ENCODE results near the gene TMEM258.

Gene TMEM258

DNA sequence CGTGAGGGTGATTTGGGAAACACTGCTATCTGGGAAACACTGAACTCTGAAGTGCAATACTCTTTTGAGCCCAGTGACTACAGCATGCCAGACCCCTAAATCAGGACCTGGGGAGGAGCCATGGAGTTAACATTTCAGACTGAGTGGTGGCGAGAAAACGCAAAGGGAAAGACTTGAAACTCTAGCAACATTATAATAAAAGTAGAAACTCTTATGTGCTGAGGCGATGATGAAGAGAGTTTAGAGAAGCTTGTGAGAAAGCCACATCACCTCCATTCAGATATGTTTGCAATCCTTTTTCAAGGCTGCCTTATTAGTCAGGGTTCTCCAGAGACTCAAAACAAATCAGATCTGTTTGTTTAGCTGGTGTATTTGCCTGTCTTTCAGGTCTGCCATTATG is 2.2 kb upstream of the TMEM258 start:
- no peak for DNase-seq

DNA sequence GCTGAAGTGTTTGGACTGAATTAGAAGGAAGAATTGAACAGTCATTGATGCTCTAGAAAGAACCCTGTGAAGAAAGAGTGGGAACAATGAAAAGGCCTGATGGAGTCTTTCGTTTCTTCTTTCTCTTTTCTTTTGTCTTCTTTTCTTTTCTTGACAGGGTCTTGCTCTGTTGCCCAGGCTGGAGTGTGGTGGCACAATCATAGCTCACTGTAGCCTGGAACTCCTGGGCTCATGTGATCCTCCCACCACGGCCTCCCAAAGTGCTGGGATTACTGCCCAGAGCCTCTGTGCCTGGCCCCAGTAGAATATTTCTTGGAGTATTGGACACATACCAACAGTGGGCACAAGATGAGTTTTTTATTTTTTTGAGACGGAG is 1.4 kb upstream of the TMEM258 start:
- DNase-seq = no peak

DNA sequence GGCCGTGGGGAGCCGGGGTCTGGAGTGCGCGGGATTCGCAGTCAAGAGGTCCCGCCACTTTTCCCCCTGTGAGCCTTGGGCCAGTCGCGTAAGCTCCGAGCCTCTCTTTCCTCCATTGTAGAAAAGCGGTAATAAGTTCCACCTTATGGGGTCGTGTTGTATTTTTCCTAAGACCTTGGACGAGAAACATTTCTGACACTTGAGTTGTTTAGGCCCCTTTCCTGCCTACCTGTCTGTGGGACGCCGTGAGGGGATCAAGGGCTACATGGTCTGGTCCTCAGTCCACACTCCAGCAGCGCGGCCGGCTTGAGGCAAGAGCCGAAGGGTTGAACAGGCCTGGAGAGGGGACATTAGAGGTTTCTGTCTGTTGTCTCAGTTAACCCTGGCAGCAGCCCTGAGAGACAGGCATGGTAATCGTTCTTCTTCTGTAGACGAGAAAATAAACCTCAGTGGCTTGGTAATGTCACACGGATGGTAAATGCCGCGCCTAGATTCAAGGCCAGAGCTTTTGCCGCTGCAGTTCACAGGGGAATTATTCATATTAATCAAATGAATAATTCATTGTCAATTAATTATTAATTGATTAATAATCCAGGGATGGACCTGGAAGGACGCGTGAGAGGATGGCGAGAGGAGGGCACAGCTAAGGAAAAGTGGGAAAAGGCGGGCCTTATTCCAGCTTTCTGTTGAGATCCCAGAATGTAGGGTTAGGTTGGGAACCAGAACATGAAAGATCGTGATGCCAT is 857 bp upstream of the TMEM258 start:
- DNase-seq = no peak

DNA sequence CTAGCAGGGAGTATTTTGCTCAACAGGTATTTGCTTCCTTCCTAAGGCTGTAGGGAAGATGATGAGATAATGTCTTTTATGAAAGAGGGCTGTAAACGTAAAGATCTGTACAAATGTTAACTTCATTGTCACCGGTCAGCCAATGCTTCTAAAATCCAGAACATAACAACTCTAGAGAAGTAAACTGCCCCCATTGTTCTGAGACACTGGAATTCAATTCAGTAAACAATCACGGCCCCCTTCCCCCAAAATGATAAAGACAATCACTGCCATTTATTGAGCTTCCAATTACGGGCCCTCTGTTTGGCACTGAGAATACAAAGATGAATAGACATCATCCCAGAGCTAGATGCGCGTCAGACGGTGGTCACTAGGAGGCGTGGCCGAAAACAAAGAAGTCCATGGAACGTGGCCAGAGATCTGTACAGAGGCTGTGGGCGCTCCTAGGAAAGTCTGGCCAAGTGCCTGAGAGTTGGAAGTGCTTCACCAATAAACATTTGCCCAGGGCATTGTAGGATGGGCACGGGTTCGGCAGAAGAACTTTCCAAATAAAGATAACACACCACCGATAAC is 576 bp downstream of the TMEM258 start:
- DNase-seq = peak; percentile 59

DNA sequence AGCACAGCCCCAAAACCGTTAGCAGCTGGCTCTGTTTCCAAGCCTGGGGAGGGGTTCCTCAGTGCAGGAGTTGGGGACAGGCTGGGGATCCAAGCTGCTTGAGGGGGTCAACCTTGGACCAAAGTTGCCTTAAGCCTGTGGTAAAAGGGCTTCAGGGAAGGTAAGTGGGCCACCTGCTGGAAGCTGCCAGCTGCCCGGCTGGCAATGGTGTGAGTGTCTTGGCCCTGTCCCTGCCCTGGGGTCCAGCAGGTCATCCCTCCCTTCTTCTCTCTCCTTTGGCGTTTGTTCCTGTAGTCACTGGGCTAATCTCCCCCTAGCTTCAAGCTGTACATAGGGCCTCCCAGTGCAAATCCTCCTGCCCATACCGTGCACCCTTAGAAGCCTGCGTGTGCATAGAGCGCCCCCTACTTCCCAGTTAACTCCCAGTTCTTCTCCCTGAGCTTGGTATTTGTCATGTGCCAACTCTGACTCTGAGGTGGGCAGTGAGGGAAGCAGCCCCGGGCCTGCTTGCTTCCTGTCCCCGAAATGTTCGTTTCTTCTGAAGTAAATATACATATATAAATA is 4.4 kb downstream of the TMEM258 start:
- DNase-seq = no peak

DNA sequence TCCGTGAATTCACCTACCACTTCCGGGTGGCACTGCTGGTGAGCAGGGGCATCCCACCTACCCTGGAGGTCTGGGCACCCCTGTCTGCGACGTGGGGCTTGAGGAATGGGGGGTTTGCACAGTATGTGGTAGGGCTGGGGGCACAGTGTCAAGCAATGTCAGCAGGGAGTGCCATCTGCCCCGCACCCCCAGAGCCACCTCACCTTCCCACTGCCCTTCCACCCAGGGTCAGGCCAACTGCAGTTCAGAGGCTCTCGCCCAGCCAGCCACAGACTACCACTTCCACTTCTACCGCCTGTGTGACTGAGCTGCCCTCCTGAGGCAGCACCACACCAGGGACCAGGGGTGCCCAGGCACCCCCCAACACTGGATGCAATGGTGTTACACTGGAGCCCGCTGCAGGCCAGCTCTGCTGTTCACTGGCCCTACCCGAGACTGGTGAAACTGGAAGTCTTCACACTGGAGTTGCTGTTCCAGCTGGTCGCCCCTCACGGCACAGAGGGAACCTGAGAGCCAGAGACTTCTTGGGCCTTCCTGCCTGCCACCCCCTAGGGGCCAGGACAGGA is 6.5 kb downstream of the TMEM258 start:
- DNase-seq = no peak

DNA sequence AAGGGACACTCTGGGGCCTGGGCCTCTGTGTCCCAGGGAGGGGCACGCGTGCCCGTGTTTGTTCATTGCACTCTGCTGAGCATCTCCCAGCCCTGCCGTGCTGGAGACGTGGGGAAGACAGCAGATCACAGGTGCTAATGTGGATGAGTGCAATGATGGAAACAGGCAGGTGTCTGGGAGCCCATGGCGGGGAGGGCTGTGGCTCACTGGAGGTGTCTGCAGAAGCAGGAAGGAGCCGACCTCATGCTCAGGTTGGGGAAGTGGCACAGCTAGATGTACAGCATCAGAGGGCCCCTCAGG is 7.9 kb downstream of the TMEM258 start:
- DNase-seq = no peak

DNA sequence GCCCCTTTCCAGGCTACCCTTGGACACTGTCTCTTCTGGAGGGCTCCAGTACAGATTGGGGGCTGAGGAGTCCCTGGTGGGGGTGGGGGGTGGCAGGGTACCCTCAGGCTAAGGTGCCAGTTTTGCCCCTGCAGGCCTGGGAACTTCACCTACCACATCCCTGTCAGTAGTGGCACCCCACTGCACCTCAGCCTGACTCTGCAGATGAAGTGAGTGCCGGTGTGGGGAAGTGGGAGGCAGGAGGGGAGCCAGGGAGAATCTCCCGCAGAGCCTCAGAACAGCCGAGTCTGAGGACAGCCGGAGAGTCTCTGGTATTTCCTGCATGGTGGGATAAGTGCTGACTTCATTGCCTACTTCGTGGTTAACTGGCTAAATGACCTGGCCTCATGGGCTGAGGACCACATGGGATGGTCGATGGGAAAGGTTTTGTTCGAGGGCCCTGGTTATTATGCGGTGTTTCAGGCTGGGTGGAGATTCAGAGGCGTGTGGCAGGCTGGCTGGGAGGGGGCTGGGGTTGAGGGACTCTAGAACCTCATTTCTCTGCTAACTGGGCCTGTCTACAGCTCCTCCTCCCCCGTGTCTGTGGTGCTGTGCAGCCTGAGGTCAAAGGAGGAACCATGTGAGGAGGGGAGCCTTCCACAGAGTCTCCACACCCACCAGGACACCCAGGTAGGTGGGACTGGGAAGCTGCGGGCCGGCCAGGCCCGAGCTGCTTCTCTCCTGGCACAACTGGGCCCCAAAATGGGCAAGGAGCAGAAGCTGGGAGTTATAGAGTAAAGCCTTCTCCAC is 8.5 kb downstream of the TMEM258 start:
- DNase-seq = no peak

DNA sequence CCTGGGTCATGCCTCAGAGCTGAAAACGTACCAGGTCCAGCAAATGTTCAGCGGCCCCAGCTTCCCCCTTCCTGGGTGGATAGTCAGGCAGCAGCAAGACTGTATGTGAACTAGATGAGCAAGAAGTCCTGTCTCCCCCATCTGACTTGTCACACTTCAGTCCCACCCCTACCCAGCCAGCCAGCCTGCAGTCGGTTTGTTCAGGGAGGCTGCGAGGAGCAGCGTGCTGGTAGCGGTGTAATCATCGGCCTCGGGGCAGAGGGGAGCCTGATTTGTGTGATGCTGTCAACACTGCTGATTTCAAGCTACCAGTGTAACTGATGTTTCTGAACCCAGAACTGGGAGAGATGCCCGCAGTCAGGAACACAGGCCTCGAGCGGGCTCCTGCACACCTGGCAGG is 9.6 kb downstream of the TMEM258 start:
- DNase-seq = no peak

DNA sequence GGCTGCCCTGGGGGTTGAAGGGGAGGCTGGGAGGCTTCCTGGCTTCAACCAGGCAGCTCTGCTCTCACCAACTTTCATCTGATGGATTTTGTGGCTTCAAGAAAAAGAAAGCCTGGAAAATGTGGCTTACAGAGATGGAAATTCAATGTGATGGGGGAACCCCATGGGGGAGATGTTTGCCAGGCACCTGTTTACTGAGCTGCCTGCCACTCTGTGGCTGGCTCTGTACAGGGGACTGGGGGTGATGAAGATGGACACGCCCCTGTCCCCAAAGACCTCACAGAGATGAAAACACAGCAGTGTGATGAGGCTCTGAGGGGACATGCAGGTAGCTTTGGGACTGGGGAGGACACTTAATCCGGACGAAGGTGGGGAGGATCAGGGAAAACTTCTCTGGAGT is 10.1 kb downstream of the TMEM258 start:
- DNase-seq = no peak

DNA sequence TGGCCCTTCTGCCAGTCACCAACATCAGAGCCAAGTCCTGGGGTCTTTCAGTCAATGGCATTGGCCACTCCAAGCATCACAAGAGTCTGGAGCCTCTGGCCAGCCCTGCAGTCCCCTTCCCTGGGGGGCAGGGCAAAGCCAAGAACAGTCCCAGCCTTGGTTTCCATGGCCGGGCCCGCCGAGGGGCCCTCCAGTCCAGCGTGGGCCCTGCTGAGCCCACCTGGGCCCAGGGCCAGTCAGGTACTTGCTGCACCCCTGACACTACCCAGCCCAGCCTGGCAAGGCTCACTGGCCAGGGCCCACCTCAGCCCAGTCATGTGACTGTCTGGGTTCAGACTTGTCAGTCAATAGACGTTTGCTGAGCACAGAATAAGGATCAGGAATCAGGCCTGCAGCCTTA is 10.8 kb downstream of the TMEM258 start:
- no peak for DNase-seq

DNA sequence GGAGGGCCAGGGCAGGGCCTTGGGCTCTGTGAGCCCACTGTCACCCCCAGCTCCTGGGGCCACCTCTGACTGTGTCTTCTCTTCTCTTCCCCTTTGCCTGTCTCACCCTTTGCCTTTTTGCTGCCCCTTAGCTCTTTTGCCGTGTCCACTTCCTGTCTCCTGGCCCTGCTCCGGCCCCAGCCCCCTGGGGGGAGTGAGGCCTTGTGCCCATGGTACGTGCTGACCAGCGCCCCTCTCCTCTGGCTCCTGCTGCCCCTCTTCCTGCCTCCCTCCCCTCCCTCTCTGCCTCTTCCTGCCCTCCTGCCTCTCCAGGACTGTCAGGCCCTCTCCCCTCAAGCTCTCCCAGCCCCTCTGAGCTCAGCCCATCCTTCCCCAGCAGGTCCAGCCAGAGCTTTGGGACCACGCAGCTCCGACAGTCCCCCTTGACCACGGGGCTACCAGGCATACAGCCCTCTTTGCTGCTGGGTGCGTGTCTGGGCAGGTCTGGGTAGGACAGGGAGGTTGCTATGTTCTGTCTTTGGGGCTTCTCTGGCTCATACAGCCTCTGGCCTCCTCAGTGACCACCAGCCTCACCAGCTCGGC is 11.7 kb downstream of the TMEM258 start:
- DNase-seq = no peak

DNA sequence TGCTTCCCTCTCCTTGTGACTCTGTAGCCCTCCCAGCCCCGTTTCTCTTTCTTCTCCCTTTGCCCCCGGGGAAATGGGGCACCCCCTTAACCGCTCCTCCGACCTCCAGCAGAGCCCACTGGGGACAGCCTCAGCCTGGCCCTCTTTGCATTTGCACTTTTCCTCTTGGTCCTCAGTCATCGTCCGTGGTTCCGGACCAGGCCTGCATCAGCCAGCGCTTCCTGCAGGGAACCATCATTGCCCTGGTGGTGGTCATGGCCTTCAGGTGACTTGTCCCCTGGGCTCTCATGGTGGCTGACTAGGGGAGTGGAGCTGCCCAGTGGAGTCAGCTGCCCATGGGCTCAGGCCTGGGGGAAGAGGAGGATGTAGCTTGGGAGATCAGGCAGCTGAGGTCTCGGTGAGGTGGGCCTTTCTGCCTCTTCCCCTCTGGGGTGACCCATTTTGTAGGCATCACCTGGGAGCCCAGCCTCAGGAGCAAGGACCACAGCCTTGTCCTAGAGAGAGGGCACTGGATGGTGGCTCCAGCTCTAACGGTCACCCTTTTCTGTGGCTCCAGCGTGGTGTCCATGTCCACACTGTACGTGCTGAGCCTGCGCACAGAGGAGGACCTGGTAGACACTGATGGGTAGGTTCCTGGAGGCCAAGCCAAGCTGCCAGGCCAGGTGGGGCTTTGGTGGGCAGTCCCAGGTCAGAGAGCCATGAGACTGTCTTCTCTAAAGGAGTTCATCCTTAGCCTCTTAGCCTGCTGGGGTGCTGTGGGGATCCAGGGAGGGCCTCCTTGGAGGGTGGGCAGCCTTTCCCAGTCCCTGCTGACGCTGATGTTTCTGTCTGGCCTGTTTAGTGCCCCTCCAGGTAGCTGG is 12.5 kb downstream of the TMEM258 start:
- DNase-seq = no peak

DNA sequence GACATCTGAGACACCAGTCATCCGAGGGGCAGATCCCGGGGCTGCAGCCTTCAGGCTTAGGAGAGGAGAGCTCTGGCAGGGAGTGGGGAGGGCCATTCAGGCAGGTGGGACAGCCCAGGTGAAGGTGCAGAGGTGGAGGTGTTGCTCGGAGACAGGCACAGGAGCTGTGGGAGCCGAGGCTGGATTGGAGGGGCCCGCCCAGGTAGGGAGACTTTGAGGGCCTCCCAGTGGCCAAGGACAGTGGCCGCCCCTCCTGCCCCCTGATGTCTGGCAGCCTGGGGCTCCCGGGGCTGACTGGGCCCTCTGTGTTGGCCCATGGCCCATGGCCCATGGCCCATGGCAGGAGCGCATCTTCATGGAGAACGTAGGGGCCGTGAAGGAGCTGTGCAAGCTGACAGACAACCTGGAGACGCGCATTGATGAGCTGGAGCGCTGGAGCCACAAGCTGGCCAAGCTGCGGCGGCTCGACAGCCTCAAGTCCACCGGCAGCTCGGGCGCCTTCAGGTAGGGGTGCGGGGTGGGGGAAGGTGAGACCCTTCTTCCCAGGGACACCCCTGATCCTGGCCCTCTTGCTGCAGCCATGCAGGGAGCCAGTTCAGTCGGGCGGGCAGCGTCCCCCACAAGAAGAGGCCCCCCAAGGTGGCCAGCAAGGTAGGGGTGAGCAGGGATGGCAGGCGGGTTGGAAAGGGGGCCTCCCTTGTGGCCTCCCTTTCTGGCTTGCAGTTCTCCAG is 13.3 kb downstream of the TMEM258 start:
- no peak for DNase-seq

DNA sequence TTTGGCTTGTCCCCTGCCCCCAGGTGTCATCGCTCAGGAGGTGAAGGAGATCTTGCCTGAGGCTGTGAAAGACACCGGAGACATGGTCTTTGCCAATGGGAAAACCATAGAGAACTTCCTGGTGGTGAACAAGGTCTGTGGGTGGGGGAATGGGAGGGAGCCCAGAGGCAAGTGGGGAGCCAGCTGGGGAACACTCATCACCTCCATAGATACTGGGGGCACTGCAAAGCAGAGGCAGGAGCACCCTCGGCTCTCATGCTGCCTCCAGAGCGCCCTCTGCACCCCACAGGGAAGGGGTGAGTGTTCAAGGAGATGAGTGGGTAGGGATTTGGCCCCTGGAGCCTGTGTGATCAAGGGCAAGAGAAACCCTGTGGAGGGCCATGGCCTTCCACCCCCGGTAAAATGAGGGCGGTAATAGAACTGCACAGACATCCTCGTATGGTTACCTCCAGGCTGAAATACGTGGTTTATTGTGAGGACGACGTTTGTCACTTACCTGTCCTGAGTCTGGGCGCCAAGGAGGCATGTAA is 14.0 kb downstream of the TMEM258 start:
- no peak for DNase-seq

DNA sequence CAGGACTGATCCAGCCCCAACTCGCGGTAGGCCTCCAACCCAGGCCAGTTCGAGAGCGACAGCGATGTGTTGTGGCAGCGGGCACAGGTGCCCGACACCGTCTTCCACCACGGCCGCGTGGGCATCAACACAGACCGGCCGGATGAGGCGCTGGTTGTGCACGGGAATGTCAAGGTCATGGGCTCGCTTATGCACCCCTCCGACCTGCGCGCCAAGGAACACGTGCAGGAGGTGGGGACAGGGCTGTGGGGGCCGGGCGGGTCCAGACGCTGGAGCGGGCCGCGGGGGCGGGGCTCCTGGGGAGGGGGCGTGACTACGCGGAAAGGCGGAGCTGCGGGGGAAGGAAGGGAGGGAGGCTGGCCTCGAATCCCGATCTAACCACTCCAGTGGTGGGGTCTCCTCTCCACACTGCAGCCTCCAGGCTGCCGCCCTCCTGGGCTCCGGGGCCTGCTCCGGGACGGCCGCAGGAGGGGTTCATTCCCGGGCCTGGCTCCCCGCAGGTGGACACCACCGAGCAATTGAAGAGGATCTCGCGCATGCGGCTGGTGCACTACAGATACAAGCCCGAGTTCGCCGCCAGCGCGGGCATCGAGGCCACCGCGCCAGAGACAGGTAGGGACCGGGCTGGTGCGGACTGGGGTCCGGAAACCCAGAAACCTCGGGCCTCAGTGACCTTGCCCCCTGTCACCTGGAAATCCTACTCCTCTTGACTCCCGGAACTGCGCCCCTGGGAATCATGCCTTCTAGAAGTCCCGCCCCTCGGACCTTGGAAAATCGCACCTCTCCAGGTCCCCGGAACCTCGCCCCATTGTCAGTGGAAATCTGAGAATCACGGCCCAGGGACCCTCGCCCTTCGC is 14.9 kb downstream of the TMEM258 start:
- DNase-seq = no peak

DNA sequence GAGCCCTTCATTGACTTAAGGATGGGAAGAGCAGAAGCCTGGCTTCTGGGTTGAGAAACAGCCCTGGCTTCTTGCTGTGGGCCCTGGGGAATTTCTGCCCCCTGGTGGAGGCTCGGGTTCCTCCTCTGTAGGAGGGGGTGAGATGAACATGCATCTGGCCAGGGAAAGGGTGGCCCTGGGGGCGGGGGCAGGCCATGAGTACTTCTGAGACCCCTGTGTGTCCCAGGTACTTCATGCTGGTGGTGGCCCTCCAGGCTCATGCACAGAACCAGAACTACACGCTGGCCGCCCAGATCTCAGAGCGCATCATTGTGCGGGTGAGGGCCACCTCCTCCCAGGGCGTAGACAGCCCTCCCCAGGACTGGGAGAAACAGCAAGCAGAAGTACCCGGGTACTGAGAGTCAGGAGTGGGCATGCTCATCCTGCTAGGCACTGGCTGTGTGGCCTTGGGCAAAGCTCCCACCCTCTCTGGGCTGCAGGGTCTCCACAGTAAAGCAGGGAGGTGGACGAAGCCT is 15.8 kb downstream of the TMEM258 start:
- no peak for DNase-seq

DNA sequence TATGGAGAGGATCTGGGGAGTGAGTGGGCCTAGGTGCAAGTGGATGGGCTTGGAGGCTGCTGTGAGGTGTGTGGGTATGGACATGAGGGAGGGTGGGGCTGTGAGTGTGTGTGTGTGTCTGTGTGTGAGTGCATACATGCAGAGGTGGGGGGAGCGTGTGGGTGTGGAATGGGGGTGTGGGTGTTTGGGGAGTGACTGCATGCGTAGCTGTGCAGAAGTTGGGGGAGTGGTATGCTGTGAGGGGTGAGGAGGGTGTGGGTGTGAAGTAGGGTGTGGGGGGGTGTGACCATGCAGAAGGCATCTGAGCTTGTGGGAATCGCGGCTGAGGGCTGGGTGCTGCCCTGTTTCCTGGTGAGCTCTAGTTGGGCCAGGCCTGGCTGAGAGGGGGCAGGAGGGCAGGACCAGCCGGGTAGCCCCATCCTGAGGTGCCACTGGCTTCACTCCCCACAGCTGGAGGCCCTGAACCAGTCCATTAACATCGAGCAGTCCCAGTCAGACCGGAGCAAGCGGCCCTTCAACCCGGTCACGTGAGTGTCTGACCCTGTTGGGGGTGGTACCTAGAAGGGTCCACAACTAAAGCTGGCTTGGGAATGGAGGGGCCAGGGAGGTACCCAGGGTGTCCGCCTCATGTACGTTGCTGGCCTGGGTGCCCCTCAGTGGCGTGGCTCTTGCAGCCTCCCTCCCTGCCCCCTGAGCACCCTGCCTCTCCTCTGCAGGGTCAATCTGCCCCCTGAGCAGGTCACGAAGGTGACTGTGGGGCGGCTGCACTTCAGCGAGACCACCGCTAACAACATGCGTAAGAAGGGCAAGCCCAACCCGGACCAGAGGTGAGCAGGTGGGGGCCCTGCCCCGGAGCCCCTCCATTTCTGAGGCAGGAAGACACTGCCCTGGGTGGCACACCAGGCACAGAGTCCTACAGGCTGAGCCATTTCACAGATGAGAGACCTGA is 16.5 kb downstream of the TMEM258 start:
- DNase-seq = no peak

DNA sequence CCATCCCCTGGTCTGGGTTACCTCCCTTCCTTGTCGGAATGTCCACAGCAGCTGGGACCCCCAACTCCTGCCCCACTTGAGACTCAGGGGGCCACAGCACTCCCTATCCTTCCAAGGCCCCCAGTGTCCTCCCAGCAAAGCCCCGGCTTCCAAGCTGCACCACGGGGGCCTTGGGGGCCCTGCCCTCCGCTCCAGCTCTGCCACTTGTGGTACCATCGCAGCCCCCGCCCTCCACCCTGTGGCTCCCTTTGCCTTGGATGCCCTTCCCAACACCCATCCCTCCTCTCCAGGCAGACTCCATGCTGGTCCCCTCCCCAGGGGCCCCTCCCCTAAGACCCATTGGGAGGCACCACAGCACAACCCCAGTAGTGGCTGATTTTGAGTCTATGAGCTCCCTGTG is 17.3 kb downstream of the TMEM258 start:
- no peak for DNase-seq

Measured in NCI-H774 (cell line).